Ishikawa (cell line): ENCODE data around the gene FRMD4B.

Experiments used
- CEBPB ChIP-seq: IDR thresholded peaks from 2 replicates; pipeline ENCODE4 v1.6.1; 2012
- FOXM1 ChIP-seq: IDR thresholded peaks from 2 replicates; pipeline ENCODE4 v1.6.1; 2012; ENCODE audit warnings: low read depth, borderline replicate concordance
- MAX ChIP-seq: IDR thresholded peaks from 2 replicates; pipeline ENCODE4 v1.6.1; 2012
- REST ChIP-seq: IDR thresholded peaks from 2 replicates; pipeline ENCODE4 v1.6.1; 2012; ENCODE audit warnings: low read depth, mild to moderate bottlenecking
- TCF12 ChIP-seq: IDR thresholded peaks from 2 replicates; pipeline ENCODE4 v1.6.1; 2012; ENCODE audit warnings: low read depth
- USF1 ChIP-seq: IDR thresholded peaks from 2 replicates; pipeline ENCODE4 v1.6.1; 2012

- TF ChIP-seq MAX, result no peak
- TF ChIP-seq USF1, result no peak
- TF ChIP-seq REST, result no peak
- no peak for TF ChIP-seq TCF12
- TF ChIP-seq FOXM1, result no peak
- TF ChIP-seq CEBPB, result no peak
Measured at GRCh38 chr3:69294014-69294766, 91.7 kb downstream of the FRMD4B start.
